PC-3 (cell line): ENCODE data around the gene LRP1B. TPM values are rescaled to one million over a fixed set of nuclear protein-coding genes. Genes with fewer than 3 reads are reported as not detected.

Source experiments
- ATAC-seq: fragments of 200-7000 bp; cut with Tn5 transposase; 2 replicates; pipeline ENCODE4 v1.9.1; 2020; ENCODE audit warnings: mild to moderate bottlenecking, moderate library complexity
- BruUV-seq: library from RNA; stranded (reverse); fragments of 400-500 nt; replicated peaks from 2 replicates; lab custom pipeline; 2021; lab: Mats Ljungman, UMichigan
- CTCF ChIA-PET: fragments of 300-600 bp; sonication (Branson Sonifier 250); formaldehyde crosslinking; loops from one replicate; lab custom pipeline; 2022; ENCODE audit warnings: antibody characterized with exemption; lab: Charles Lee
- POLR2A ChIA-PET: fragments of 300-600 bp; sonication (Branson Sonifier 250); formaldehyde crosslinking; loops from one replicate; lab custom pipeline; 2022; ENCODE audit warnings: antibody characterized with exemption; ENCODE audit not compliant: unreplicated experiment; lab: Charles Lee
- DNase-seq: peaks from one replicate; pipeline ENCODE4 v3.0.0-alpha.2; 2015
- H2AFZ ChIP-seq: fragments of 300-600 bp; sonication (generic); 2 replicates; pipeline ENCODE4 v1.6.0; 2016; ENCODE audit warnings: antibody characterized with exemption, low read length
- H3F3A ChIP-seq: fragments of 300-600 bp; sonication (generic); one replicate; pipeline ENCODE4 v1.6.0; 2017; ENCODE audit warnings: antibody characterized with exemption, low read length, control low read depth, mild to moderate bottlenecking; ENCODE audit not compliant: unreplicated experiment
- H3K27ac ChIP-seq: fragments of 300-600 bp; sonication (generic); 2 replicates; pipeline ENCODE4 v1.5.1; 2016; ENCODE audit warnings: mild to moderate bottlenecking, low read length
- H3K27me3 ChIP-seq: fragments of 300-600 bp; sonication (generic); 2 replicates; pipeline ENCODE4 v1.6.1; 2016; ENCODE audit warnings: low read length, mixed read lengths
- H3K36me3 ChIP-seq: fragments of 300-600 bp; sonication (generic); 2 replicates; pipeline ENCODE4 v1.6.1; 2016; ENCODE audit warnings: low read depth, mixed run types, low read length, mixed read lengths
- H3K4me1 ChIP-seq: fragments of 300-600 bp; sonication (generic); 2 replicates; pipeline ENCODE4 v1.5.1; 2016; ENCODE audit warnings: low read length; ENCODE audit not compliant: insufficient read depth
- H3K4me2 ChIP-seq: fragments of 300-600 bp; sonication (generic); 2 replicates; pipeline ENCODE4 v1.6.0; 2016; ENCODE audit warnings: low read length
- H3K4me3 ChIP-seq: fragments of 300-600 bp; sonication (generic); 2 replicates; pipeline ENCODE4 v1.5.1; 2016; ENCODE audit warnings: mild to moderate bottlenecking, low read length, mixed read lengths
- H3K79me2 ChIP-seq: fragments of 300-600 bp; sonication (generic); 2 replicates; pipeline ENCODE4 v1.6.1; 2017; ENCODE audit warnings: low read length, mixed read lengths
- H3K9ac ChIP-seq: fragments of 300-600 bp; sonication (generic); 2 replicates; pipeline ENCODE4 v1.6.0; 2016; ENCODE audit warnings: mild to moderate bottlenecking, low read length
- H3K9me2 ChIP-seq: fragments of 300-600 bp; sonication (generic); replicated peaks from 2 replicates; pipeline ENCODE4 v1.6.1; 2016; ENCODE audit warnings: mixed run types, low read length, mixed read lengths
- H3K9me3 ChIP-seq: fragments of 300-600 bp; sonication (generic); 2 replicates; pipeline ENCODE4 v1.6.1; 2016; ENCODE audit warnings: low read length, mixed read lengths
- H4K20me1 ChIP-seq: fragments of 300-600 bp; sonication (generic); 2 replicates; pipeline ENCODE4 v1.6.1; 2016; ENCODE audit warnings: low read length, mixed read lengths
- CTCF ChIP-seq: fragments of 300-600 bp; sonication (generic); conservative IDR thresholded peaks from 2 replicates; pipeline ENCODE4 v1.5.1; 2017; ENCODE audit warnings: antibody characterized with exemption, low read depth, mild to moderate bottlenecking, low read length
- EZH2 ChIP-seq: fragments of 300-600 bp; sonication (generic); IDR thresholded peaks from one replicate; pipeline ENCODE4 v1.6.1; 2017; ENCODE audit warnings: antibody characterized with exemption, mild to moderate bottlenecking, low read length; ENCODE audit not compliant: unreplicated experiment
- EZH2phosphoT487 ChIP-seq: fragments of 300-600 bp; sonication (generic); IDR thresholded peaks from 2 replicates; pipeline ENCODE4 v1.6.1; 2018; ENCODE audit warnings: mild to moderate bottlenecking, antibody characterized with exemption, low read length, borderline replicate concordance
- intact Hi-C: fragments of 100-400 bp; cut with micrococcal nuclease; formaldehyde crosslinking; loops from 2 replicates; pipeline ENCODE4 v1.9.0; 2023
- total RNA-seq: library from RNA; depleted of rRNA; stranded (reverse); fragments of >200 nt; gene quantifications from 2 replicates; pipeline ENCODE4 v1.2.3, GENCODE V29; 2014

The LRP1B gene
- total RNA-seq, 1 experiment from 2014 or later: 0.04 TPM

- H3K27ac ChIP-seq: no peak overlapping the region
- no peak overlapping the region for H3K4me3 ChIP-seq
- no TSS peak for BruUV-seq
- no peaks in the 10 kb centered on the region for H3K9me2 ChIP-seq
- H3K27me3 ChIP-seq: no peaks in the 10 kb centered on the region
- ATAC-seq: no peak
- no peaks in the 10 kb centered on the region for H3F3A ChIP-seq
- H3K79me2 ChIP-seq: no peaks in the 10 kb centered on the region
- CTCF ChIA-PET: no interaction called here
- TF ChIP-seq CTCF (no peak), EZH2phosphoT487 (no peak), EZH2 (no peak)
- no peaks in the 10 kb centered on the region for H4K20me1 ChIP-seq
- intact Hi-C loops: no loop called here
- H3K4me1 ChIP-seq: no peaks in the 10 kb centered on the region
- no peak overlapping the region for H2AFZ ChIP-seq
- no peak overlapping the region for H3K4me2 ChIP-seq
- H3K9ac ChIP-seq: no peak overlapping the region
- POLR2A ChIA-PET: no interaction called here
- no peak for DNase-seq
- H3K36me3 ChIP-seq: no peaks in the 10 kb centered on the region
- H3K9me3 ChIP-seq: no peaks in the 10 kb centered on the region
Measured at GRCh38 chr2:141709756-141710155, 421.1 kb downstream of the LRP1B start.

GRCh38 chr2:141707486-141707885, 423.3 kb downstream of the LRP1B start:
- CTCF ChIA-PET: no interaction called here
- Histone ChIP-seq H3K36me3 (no peaks in the 10 kb centered on the region), H3K9me3 (no peaks in the 10 kb centered on the region), H2AFZ (no peak overlapping the region), H3K9me2 (no peaks in the 10 kb centered on the region), H3K4me3 (no peak overlapping the region), H3K9ac (no peak overlapping the region), H3K4me2 (no peak overlapping the region), H3K27me3 (no peaks in the 10 kb centered on the region), H3K4me1 (no peaks in the 10 kb centered on the region), H4K20me1 (no peaks in the 10 kb centered on the region), H3K79me2 (no peaks in the 10 kb centered on the region), H3K27ac (no peak overlapping the region), H3F3A (no peaks in the 10 kb centered on the region)
- TF ChIP-seq EZH2phosphoT487 (no peak), CTCF (no peak), EZH2 (no peak)
- no TSS peak for BruUV-seq
- no peak for DNase-seq
- ATAC-seq: no peak
- POLR2A ChIA-PET: no interaction called here
- intact Hi-C loops: no loop called here

- Histone ChIP-seq H3K9me3 (no peaks in the 10 kb centered on the region), H3K4me3 (no peak overlapping the region), H3K9me2 (no peaks in the 10 kb centered on the region), H3K27me3 (no peaks in the 10 kb centered on the region), H3K79me2 (no peaks in the 10 kb centered on the region), H3K4me1 (no peaks in the 10 kb centered on the region), H3F3A (no peaks in the 10 kb centered on the region), H3K4me2 (no peak overlapping the region), H3K36me3 (no peaks in the 10 kb centered on the region), H4K20me1 (no peaks in the 10 kb centered on the region), H3K27ac (no peak overlapping the region), H3K9ac (no peak overlapping the region), H2AFZ (no peak overlapping the region)
- DNase-seq (no peak), ATAC-seq (no peak)
- BruUV-seq: no TSS peak
- intact Hi-C loops: no loop called here
- no peak for TF ChIP-seq EZH2phosphoT487
- no peak for TF ChIP-seq CTCF
- TF ChIP-seq EZH2: no peak
- ChIA-PET CTCF (no interaction called here), POLR2A (no interaction called here)
Measured at GRCh38 chr2:141704541-141704940, 426.3 kb downstream of the LRP1B start.
